Mononuclear cell (primary cell): Measurements from ENCODE around the gene EBF4. TPM values are rescaled to one million over a fixed set of nuclear protein-coding genes. Genes with fewer than 3 reads are reported as not detected.
"Not testable (repeated sequence)": the region's sequence is repeated elsewhere in the genome, so short reads cannot be mapped to it uniquely, and the experiment has no call there.

ENCODE experiments used
- H3K27me3 ChIP-seq: 2 replicates; pipeline ENCODE4 v1.6.0; 2011; ENCODE audit warnings: low read length, control low read depth; ENCODE audit not compliant: insufficient read depth
- H3K4me1 ChIP-seq: 2 replicates; pipeline ENCODE4 v1.5.1; 2011; ENCODE audit warnings: mild to moderate bottlenecking, low read length, control low read depth; ENCODE audit not compliant: insufficient read depth
- H3K4me3 ChIP-seq: 2 replicates; pipeline ENCODE4 v1.5.1; 2011; ENCODE audit warnings: mild to moderate bottlenecking, low read length, moderate library complexity
- H3K9me3 ChIP-seq: 2 replicates; pipeline ENCODE4 v1.5.1; 2011; ENCODE audit warnings: low read depth, mild to moderate bottlenecking, control low read depth, low read length
- total RNA-seq: library from RNA; depleted of rRNA; stranded (reverse); fragments of >200 nt; gene quantifications from one replicate; pipeline ENCODE4 v1.2.3, GENCODE V29; 2012

EBF4 gene
- total RNA-seq, 1 donor, result 0.63 TPM

DNA sequence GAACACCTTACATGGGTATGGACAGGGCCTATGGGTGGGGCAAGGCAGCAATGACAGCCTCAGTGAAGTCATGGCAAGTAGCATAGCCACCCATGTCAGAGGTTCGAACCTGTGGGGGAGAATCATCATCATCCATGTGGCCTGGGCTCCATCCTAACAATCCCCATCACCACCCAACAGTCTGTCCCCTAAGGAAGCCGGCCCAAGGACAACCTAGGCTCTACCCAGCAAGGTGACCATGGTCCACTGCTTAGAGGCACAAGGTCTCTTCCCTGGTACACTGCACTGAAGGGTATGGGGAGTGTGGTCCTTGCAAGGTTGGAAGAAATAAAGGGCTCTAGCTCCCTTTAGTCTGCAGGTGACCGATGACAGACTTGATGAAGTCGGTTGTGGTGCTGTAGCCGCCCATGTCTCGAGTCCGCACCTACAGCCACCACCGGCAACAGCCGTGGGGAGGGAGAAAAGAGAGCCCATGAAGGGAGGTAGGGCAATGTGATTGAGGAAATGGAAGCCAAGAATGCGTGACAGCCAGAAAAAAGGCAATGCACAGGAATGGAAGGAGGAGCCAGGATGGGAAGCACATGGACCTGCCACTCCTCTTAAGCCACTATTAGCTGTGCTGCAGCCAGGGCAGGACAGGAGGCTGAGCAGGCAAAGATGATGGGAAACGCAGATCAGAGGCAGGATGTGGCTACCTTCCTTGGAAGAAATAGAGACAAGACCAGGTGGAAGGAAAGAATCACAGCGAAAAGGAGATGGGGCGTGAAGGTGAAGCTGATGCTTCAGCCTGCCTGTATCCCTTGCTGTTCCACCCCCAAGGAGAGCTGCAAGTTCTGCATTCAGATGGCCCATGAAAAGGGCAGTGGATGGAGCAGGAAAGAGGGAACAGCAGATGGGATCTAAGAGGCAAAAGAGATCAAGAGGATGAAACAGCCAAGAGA is 33.9 kb upstream of the EBF4 start:
- Histone ChIP-seq H3K4me3 (no peak overlapping the region), H3K27me3 (no peaks in the 10 kb centered on the region), H3K4me1 (peaks cover 21% of the 10 kb centered on the region), H3K9me3 (no peaks in the 10 kb centered on the region)

DNA sequence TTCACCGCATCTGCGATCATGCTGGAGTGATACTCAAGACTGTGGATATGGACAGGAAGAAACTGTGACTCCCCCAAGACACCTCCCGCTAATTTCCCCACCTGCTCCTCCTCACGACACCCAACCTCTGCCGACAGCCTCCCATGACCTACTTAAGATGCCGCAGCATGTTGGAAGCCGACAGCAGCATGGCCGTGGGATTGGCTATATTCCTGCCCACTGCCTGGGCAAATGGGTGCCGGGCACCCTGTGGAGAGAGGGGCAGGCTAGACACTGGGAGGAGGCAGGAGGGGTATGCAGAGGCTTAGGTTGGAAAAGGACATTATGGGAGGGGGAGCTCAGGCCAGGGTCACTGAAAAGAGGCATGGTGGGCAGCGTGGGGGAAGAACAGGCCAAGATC is 33.0 kb upstream of the EBF4 start:
- Histone ChIP-seq H3K27me3 (no peaks in the 10 kb centered on the region), H3K9me3 (no peaks in the 10 kb centered on the region), H3K4me1 (peaks cover 17% of the 10 kb centered on the region), H3K4me3 (no peak overlapping the region)

DNA sequence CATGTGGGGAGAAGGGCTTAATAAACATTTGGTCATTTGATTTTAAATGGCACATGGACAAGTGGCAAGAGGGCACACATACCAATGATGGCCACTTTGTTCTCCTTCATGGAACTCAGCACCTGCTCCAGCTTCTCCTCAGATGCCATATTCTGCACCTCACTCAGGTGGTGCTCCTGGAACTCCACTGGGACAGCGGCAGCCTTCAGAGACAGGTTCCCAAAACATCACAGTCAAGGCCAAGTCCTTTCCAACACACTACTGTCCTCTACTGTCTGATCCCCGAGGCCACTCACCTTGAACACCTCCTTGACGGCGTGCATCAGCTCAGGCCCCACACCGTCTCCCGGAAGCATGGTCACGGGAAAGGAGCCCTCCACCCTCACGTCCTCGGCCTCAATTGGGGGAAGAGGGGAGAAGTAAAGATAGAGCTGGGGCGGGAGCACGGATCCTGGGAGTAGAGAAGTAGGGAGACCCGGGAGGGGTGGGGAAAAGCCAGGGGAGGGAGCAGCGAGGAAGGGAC is 29.2 kb upstream of the EBF4 start:
- no peaks in the 10 kb centered on the region for H3K9me3 ChIP-seq
- H3K4me1 ChIP-seq, result peaks cover 16% of the 10 kb centered on the region
- no peaks in the 10 kb centered on the region for H3K27me3 ChIP-seq
- peak overlapping the region; percentile 80 for H3K4me3 ChIP-seq

DNA sequence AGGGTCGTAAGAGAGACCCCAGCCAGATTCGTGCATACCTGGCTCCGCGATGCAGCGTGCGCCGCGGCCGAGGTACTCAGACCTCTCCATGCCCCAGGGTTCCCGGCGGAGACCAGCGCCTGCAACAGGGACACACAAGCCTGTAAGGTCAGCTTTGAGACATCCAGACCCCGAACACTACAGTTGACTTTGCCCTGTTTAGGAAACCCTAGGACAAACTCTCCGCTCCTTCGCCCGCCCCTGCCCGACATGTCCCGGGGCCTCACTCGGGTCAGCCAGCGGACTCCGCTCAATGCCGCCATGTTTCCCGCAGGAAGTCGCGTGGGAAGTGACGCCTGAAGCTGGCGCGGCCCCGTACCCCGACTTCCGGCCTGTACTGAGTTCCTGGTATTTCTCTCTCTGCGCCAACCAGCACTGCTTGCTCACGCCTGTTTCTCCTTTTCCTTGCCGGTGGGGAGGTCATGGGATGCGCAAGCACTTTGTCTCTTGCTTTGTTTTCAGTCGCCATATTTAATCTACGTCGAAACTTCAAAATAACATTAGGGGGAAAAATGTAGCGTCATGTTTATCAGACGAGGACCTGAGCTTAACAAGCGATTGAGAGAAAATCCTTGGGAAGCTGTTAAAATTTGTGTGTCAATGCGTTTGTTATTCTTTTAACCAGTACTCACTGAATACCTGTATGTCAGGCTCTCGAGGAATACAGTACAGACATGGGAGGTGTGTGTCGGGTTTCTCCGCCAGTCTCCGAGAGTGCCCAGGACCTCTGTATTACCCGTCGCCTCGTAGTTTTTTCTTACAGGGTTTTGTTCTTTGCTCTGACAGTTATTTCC is 28.5 kb upstream of the EBF4 start, which contains the start of gene IDH3B:
TSS of gene IDH3B (minus strand) at position 330 of the 833 bp plus-strand sequence. CDS start at position 302, 28 bp downstream.
- Histone ChIP-seq H3K27me3 (no peaks in the 10 kb centered on the region), H3K4me1 (peaks cover 16% of the 10 kb centered on the region), H3K4me3 (peak within 1 kb of the TSS; percentile 80), H3K9me3 (no peaks in the 10 kb centered on the region)

DNA sequence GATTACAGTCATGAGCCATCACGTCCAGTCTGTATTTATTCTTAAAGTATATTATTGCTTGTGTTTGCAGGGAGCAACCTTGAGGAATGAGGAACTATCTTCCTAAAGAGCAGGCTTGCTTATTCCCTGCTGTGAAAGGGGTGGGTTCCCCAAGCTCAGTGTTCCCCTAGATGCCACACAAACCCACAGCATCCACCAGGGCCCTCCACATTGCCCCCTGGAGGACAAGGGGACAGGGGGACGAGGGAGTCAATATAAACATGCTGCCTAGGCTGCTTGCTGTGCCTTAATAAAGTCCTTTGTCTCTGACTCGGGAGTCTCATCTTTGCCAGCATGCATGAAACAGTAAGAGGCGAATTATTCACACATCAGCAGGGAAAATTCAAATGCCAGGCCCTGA is 20.6 kb upstream of the EBF4 start:
- Histone ChIP-seq H3K9me3 (no peaks in the 10 kb centered on the region), H3K4me3 (no peak overlapping the region), H3K4me1 (no peaks in the 10 kb centered on the region), H3K27me3 (no peaks in the 10 kb centered on the region)

DNA sequence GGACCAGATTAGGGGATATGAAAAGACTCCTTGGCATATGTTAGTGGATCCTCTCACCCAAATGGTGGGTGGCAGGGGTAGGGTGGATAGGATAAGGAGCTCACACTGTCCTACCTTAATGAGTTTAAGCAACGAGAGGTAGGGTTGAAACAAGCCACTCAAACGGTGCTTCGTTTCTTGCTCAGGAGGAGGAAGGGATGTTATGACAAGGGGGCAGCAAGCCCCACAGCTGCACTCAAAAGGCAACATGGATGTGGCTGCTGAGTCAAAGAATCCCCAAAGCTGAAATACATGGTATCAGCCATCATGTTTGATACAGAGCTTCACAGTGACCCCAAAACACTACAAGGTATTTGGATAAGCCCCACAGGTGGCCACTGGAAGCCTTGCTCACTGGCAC is 20.1 kb upstream of the EBF4 start:
- H3K4me3 ChIP-seq, result no peak overlapping the region
- H3K9me3 ChIP-seq, result no peaks in the 10 kb centered on the region
- no peaks in the 10 kb centered on the region for H3K4me1 ChIP-seq
- no peaks in the 10 kb centered on the region for H3K27me3 ChIP-seq

DNA sequence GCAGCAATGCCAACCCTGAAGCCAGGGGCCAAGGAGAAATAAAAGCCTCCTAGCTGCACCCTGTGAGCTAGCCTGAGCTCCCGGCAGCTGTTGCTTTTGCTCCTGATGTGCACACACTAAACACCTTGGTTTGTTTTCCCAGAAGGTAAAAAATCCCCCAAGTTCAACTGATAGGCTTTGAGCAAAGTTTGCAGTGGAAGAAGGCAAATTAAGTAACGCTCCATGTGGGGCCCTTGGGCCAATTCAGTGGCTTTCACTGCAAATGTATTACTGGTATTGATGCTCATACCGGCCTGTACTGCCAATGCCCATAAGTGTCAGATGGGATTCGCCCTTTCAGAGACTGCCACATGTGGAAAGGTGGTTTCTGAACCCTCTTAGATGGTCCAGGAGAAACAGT is 19.1 kb upstream of the EBF4 start:
- Histone ChIP-seq H3K4me1 (no peaks in the 10 kb centered on the region), H3K27me3 (no peaks in the 10 kb centered on the region), H3K4me3 (no peak overlapping the region), H3K9me3 (no peaks in the 10 kb centered on the region)

DNA sequence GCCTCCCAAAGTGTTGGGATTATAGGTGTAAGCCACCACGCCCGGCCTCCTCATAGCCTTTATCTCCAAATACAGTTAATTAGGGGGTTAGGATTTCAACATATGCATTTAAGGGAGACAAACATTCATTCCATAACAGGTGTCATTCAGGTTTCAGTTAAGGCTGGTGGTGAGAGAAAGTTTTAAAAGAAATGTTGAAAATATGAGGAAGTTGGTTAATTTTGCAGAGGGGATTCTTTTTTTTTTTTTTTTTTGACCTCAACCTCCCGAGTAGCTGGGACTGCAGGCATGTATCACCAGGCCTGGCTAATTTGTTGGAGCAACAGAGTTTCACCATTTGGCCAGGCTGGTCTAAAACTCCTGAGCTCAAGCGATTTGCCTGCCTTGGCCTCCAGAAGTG is 12.5 kb upstream of the EBF4 start:
- no peaks in the 10 kb centered on the region for H3K9me3 ChIP-seq
- no peak overlapping the region for H3K4me3 ChIP-seq
- H3K27me3 ChIP-seq, result no peaks in the 10 kb centered on the region
- peaks cover 3% of the 10 kb centered on the region for H3K4me1 ChIP-seq

DNA sequence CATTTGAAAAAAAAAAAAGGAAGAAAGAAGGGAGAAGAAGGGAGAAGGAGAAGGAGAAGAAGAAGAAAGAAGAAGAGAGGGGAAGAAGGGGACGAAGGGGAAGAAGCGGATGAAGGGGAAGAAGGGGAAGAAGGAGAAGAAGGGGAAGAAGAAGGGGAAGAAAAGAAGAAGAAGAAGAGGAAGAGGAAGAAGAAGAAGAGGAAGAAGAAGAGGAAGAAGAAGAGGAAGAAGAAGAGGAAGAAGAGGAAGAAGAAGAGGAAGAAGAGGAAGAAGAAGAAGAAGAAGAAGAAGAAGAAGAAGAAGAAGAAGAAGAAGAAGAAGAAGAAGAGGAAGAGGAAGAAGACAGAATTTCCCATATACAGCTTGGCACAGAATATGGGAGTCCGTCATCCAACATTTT is 10.5 kb upstream of the EBF4 start:
- H3K4me1 ChIP-seq, H3K9me3 ChIP-seq, H3K4me3 ChIP-seq, H3K27me3 ChIP-seq: not testable (repeated sequence)

DNA sequence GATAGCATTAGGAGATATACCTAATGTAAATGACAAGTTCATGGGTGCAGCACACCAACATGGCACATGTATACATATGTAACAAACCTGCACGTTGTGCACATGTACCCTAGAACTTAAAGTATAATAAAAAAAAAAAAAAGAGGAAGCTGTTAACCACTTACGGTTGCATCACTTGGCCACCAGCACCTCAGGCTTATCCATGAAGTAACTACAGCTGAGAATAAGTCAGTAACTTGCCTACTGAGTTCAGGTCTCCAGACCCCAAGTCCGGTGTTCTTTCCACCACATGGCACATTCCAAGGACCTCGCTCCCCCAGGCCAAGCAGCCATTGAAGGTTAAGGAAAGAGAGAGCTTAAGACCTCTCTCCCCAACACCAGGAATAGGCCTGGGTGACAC is 7.8 kb upstream of the EBF4 start:
- not testable (repeated sequence) for H3K4me3 ChIP-seq, H3K27me3 ChIP-seq, H3K9me3 ChIP-seq
- H3K4me1 ChIP-seq, result peaks cover 18% of the 10 kb centered on the region

DNA sequence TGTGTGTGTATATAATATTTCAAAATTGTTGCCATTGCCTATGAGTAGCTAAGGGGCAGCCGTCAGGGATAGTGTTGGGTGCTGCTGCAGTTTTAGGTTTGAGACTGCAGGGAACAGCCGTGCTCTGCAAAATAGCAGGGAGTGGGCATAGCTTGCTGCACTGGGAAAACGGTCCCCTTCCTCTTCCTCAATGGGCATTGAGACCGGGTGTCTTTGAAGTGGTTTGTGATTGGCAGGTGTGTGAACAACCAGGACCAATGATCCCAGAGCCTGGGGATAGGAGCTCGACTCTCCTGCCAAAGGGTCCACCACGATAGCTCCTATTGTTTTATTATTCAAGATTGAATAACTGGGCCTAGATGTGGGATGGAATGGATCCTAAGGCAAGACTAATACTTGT is 5.1 kb upstream of the EBF4 start:
- peaks cover 23% of the 10 kb centered on the region for H3K4me1 ChIP-seq
- peaks cover 19% of the 10 kb centered on the region for H3K27me3 ChIP-seq
- H3K4me3 ChIP-seq, result no peak overlapping the region
- H3K9me3 ChIP-seq, result no peaks in the 10 kb centered on the region

DNA sequence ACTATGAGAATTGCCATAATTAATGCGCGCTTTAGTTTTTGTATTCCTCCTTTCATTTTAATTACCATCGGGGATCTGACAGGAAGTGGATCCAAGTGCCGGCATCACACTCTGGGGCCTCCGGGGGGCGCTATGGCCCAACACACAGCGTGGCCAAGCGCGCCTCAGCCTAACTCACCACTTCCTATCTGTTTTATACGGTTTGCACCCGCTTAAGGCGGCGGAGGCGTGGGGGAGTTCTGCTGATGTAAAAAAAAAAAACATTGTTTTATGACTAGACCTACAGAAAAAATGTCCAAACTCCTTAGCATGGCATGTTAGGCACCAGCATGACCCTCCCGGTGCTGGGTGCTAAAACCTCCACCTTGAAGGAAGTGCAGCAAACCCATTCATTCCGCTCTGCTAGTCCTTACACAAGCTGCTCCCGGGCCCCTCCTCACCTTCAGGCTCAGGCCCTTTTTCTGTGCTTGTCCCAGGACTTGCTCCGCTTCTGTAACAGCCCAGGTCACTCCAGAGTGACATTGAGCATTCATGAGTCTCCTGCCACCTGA is 4.5 kb upstream of the EBF4 start:
- H3K9me3 ChIP-seq, result no peaks in the 10 kb centered on the region
- peaks cover 23% of the 10 kb centered on the region for H3K4me1 ChIP-seq
- no peak overlapping the region for H3K4me3 ChIP-seq
- H3K27me3 ChIP-seq, result peaks cover 19% of the 10 kb centered on the region

DNA sequence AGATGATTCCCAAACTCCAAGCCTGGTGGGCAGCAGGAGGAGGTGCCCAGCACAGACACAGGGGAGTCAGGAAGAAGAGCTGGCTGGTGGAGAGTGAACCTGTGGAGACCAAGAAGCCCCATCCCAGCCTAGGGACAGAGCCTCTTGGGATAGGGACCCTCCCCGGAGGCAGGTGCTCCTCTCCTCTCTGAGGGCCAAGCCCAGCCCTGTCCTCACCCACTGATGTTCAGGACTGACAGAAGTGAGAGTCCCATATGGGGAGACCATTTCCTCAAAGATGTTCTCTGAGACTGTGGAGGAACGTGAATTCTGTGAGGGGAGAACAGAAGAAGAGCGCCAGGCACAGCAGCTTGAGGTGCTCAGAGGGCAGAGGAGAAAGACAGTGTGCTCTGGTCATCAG is 2.4 kb upstream of the EBF4 start:
- Histone ChIP-seq H3K27me3 (peaks cover 38% of the 10 kb centered on the region), H3K9me3 (no peaks in the 10 kb centered on the region)

DNA sequence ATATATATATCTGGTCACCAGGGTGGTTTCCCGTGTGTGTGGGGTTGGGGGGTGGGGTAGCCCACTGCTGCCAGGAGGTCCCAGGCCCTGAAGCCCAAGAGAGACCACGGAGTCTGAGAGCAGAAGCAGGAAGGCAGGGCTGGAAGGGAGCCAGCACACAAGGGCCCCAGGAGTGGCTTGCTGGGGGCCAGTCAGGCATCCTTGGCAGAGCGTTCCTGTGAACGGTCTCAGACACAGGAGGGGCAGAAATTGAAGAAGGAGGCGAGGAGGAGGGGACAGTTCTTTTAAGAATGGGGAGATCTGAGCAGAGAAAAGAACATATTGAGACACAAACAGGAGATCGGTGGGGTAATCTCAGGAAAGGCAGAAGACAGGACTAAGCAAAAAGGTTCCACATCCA is 1.9 kb upstream of the EBF4 start:
- Histone ChIP-seq H3K27me3 (peaks cover 43% of the 10 kb centered on the region), H3K4me3 (no peak overlapping the region), H3K9me3 (no peaks in the 10 kb centered on the region), H3K4me1 (peaks cover 24% of the 10 kb centered on the region)

More for the DNA sequence above, 2.4 kb upstream of the EBF4 start:
- H3K4me3 ChIP-seq, result no peak overlapping the region
- H3K4me1 ChIP-seq, result peaks cover 26% of the 10 kb centered on the region

DNA sequence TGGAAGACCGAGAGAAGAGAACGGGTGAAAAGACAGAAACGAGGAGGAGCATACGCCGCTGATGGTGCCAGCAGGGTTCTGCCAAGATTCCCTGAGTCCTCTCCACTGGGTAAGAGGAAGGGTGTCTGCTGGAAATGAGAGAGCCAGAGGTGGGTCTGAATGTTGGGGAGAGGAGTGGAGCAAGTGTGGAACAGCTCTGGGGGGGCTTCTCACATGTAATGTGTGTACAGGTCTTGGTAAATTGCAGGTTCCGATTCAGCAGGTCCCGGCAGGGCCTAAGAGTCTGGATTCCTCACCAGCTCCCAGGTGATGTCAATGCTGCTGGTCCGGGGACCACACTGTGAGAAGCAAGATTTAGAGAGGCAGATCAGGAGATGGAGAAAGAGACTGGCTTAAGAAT is 1.5 kb upstream of the EBF4 start:
- H3K27me3 ChIP-seq, result peaks cover 47% of the 10 kb centered on the region

More for the DNA sequence above, 1.5 kb upstream of the EBF4 start:
- peaks cover 24% of the 10 kb centered on the region for H3K4me1 ChIP-seq
- H3K9me3 ChIP-seq, result no peaks in the 10 kb centered on the region
- H3K4me3 ChIP-seq, result no peak overlapping the region
